ENCODE data around the gene CDPF1.

DNA sequence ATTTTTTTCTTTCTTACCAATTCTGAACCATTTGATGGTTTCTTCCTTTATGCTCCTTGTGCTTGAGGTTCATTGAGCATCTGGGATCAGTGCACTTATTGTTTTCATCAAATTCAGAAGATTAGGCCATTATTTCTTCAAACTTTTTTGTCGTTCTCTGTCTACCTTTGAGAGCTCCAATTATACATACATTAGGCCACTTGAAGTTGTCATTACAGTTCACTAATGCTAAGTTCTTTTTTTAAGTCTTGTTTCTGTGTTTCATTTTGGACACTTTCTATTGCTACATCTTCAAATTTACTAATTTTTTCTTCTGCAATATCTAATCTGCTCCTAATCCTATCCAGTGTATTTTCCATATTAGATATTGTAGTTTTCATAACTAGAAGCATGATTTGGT lies 40.8 kb downstream of the CDPF1 start:
- no peak for TF ChIP-seq POLR2A (IDR thresholded peaks at IDR 0.05; ENCODE audit: low read depth, low read length)
- TF ChIP-seq POLR2AphosphoS5 (IDR thresholded peaks at IDR 0.05; ENCODE audit: low read depth, low read length), result no peak
